ENCODE results near the gene PRKAR1B.

Gene PRKAR1B

DNA sequence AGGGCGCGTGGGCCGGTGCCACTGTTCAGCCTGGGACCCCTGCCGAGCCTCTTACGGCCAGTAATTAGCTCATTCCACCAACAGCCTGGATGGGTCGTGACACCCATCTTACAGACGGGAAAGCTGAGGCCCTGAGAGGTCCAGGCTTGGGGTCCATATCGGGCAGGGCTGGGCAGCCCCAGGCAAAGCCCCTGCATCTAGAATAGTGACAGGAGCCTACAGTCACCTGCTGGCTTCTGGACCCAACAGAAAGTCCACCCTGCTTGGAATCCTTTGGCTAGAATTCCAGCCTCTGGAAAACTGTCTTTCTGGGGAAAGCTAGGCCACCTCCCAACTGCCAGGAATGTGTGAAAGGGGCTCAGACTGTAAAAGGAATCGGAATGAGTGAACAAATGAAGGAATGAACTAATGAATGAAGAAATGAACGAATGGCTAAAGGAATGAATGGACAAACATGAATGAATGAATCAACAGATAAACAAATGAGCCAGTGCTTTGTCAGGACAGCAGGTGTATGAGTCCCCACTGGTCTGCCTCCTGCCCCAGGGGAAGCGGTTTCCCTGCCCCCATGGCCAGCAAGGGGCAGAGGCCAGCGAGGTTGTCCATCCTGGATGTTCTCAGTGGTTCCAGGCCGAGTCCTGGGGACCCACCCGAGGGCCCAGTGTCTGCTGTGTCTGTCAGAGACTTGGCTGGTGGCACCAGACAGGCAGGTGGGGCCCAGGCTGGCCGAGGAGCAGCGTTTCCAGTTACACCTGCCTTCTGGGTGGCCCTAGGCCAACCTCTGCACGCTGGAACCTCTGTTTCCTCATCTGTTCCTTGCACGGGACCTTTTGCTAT, 183.4 kb downstream of the PRKAR1B start:
- TF ChIP-seq, protein P1, sequence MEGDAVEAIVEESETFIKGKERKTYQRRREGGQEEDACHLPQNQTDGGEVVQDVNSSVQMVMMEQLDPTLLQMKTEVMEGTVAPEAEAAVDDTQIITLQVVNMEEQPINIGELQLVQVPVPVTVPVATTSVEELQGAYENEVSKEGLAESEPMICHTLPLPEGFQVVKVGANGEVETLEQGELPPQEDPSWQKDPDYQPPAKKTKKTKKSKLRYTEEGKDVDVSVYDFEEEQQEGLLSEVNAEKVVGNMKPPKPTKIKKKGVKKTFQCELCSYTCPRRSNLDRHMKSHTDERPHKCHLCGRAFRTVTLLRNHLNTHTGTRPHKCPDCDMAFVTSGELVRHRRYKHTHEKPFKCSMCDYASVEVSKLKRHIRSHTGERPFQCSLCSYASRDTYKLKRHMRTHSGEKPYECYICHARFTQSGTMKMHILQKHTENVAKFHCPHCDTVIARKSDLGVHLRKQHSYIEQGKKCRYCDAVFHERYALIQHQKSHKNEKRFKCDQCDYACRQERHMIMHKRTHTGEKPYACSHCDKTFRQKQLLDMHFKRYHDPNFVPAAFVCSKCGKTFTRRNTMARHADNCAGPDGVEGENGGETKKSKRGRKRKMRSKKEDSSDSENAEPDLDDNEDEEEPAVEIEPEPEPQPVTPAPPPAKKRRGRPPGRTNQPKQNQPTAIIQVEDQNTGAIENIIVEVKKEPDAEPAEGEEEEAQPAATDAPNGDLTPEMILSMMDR (IDR thresholded peaks at IDR 0.05): no peak
- DNase-seq (ENCODE audit: low spot score): no peak
- Histone ChIP-seq H3K4me3 (no peak overlapping the region), H3K27ac (peak overlapping the region; percentile 78 to 92)

- peak overlapping the region; percentile 78 to 92 for H3K27ac ChIP-seq
- TF ChIP-seq, protein P1 (IDR thresholded peaks at IDR 0.05): no peak
- peak; percentile 90 for DNase-seq (ENCODE audit: low spot score)
- no peak overlapping the region for H3K4me3 ChIP-seq
These were observed 184.2 kb downstream of the PRKAR1B start for GRCh38 chr7:542713-543500.

- no peak for DNase-seq (ENCODE audit: low spot score)
- H3K27ac ChIP-seq: peak overlapping the region; percentile 78 to 92
- H3K4me3 ChIP-seq: no peak overlapping the region
- TF ChIP-seq, protein P1 (IDR thresholded peaks at IDR 0.05): no peak
These were observed 184.9 kb downstream of the PRKAR1B start for GRCh38 chr7:542131-542712.

GRCh38 chr7:541661-542060, 185.4 kb downstream of the PRKAR1B start:
- H3K4me3 ChIP-seq: no peak overlapping the region
- peak overlapping the region in 1 of 2 donors; percentile 92 for H3K27ac ChIP-seq
- TF ChIP-seq, protein P1 (IDR thresholded peaks at IDR 0.05): no peak
- no peak for DNase-seq (ENCODE audit: low spot score)

GRCh38 chr7:540997-541396, 186.1 kb downstream of the PRKAR1B start:
- H3K27ac ChIP-seq: no peak overlapping the region
- no peak overlapping the region for H3K4me3 ChIP-seq
- TF ChIP-seq, protein P1 (IDR thresholded peaks at IDR 0.05): no peak
- no peak for DNase-seq (ENCODE audit: low spot score)

DNA sequence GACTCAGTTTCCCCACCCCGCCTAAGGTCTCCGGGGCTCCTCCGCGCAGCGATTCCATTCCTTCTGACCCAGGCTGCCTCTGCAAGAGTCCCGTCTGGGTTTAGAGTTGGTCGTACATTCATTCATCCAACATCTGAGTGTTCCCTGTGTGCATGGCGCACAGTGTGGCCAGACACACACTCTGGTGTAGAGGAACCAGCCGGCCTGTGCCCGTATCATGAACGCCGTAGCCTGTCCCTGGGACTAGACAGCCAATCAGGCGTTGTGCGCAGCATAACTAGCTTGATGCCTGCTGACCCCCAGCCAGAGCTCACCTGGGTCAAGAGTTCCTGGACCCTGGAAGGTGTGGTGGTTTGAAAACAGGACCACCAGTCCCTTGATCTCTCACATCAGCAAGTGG, 186.5 kb downstream of the PRKAR1B start:
- no peak for DNase-seq (ENCODE audit: low spot score)
- H3K27ac ChIP-seq: peak overlapping the region in 1 of 2 donors; percentile 85
- TF ChIP-seq, protein P1 (IDR thresholded peaks at IDR 0.05): no peak
- no peak overlapping the region for H3K4me3 ChIP-seq
